Prostate gland (tissue), 2 donors: ENCODE measurements around the gene XPR1. TPM values are rescaled to one million over a fixed set of nuclear protein-coding genes. Genes with fewer than 3 reads are reported as not detected.

Experiments used
- DNase-seq: peaks from one replicate; pipeline ENCODE4 v3.0.0-alpha.2; 2019; ENCODE audit warnings: low spot score
- H3K27ac ChIP-seq, 2 donors: fragments of 200-600 bp; sonication (generic); 2 replicates each; pipeline ENCODE4 v1.5.1; 2017 to 2019
- H3K27me3 ChIP-seq: fragments of 200-600 bp; sonication (generic); replicated peaks from 2 replicates; pipeline ENCODE4 v1.5.1; 2019; ENCODE audit not compliant: insufficient read depth
- H3K36me3 ChIP-seq, 2 donors: fragments of 200-600 bp; sonication (generic); 1 replicate in 1 of 2; 2 replicates in 1 of 2; pipeline versions ENCODE4 v1.5.1 to v1.8.1; 2017 to 2019
- H3K4me1 ChIP-seq: fragments of 200-600 bp; sonication (generic); replicated peaks from 2 replicates; pipeline ENCODE4 v1.5.1; 2019
- H3K4me3 ChIP-seq, 2 donors: fragments of 200-600 bp; sonication (generic); 2 replicates each; pipeline ENCODE4 v1.5.1; 2017 to 2019
- H3K9me3 ChIP-seq: fragments of 200-600 bp; sonication (generic); 2 replicates; pipeline ENCODE4 v1.5.1; 2017
- CTCF ChIP-seq, 4 experiments: fragments of 200-600 bp in 2 of 4; fragments of 450-650 bp in 2 of 4; sonication (generic) in 2 of 4; IDR thresholded peaks; 1 replicate in 3 of 4; 2 replicates in 1 of 4; pipeline ENCODE4 v1.5.1; 2016 to 2019; ENCODE audit warnings: antibody characterized with exemption in 4 of 4, mild to moderate bottlenecking in 2 of 4, moderate library complexity in 2 of 4
- POLR2A ChIP-seq: fragments of 450-650 bp; IDR thresholded peaks from one replicate; pipeline ENCODE4 v1.6.1; 2016; ENCODE audit warnings: antibody characterized with exemption, mild to moderate bottlenecking
- POLR2AphosphoS5 ChIP-seq: sonication (generic); formaldehyde crosslinking; IDR thresholded peaks from one replicate; pipeline ENCODE4 v1.6.1; 2017; ENCODE audit warnings: antibody characterized with exemption
- WGBS: methylation state at CpG from one replicate; pipeline ENCODE4 v1.1.5; 2018; 5-methylcytosine and 5-hydroxymethylcytosine counted together
- intact Hi-C: fragments of 100-400 bp; cut with DNase I; formaldehyde crosslinking; loops from one replicate; pipeline ENCODE4 v1.14.2; 2022
- total RNA-seq, 2 donors: library from RNA; depleted of rRNA; stranded (reverse); fragments of >200 nt; gene quantifications; one replicate each; pipeline ENCODE4 v1.1.0, GENCODE V29; 2016

The XPR1 gene
- total RNA-seq, 2 donors from 2014 or later: 17.5 to 70.3 TPM

GRCh38 chr1:180606155-180606554, 25.7 kb upstream of the XPR1 start:
- H3K9me3 ChIP-seq: no peaks in the 10 kb centered on the region
- WGBS: 63% methylated on average over 2 of the region's 2 CpGs
- TF ChIP-seq POLR2AphosphoS5: no peak
- TF ChIP-seq POLR2A: no peak
- TF ChIP-seq CTCF (IDR thresholded peaks at IDR 0.05): no peak
- no peaks in the 10 kb centered on the region for H3K27me3 ChIP-seq
- intact Hi-C loops: no loop called here
- no peak for DNase-seq
- no peaks in the 10 kb centered on the region for H3K36me3 ChIP-seq
- no peak overlapping the region for H3K4me3 ChIP-seq
- no peaks in the 10 kb centered on the region for H3K4me1 ChIP-seq
- H3K27ac ChIP-seq: no peak overlapping the region

- no peak for DNase-seq
- Histone ChIP-seq H3K27me3 (no peaks in the 10 kb centered on the region), H3K4me3 (no peak overlapping the region), H3K27ac (no peak overlapping the region), H3K4me1 (no peaks in the 10 kb centered on the region), H3K9me3 (no peaks in the 10 kb centered on the region), H3K36me3 (no peaks in the 10 kb centered on the region)
- TF ChIP-seq POLR2AphosphoS5 (no peak), CTCF (IDR thresholded peaks at IDR 0.05) (no peak), POLR2A (no peak)
- WGBS: 78% methylated on average over 7 of the region's 7 CpGs
- intact Hi-C loops: no loop called here
These were observed 21.9 kb upstream of the XPR1 start for GRCh38 chr1:180609643-180610555.

GRCh38 chr1:180610556-180611015, 21.2 kb upstream of the XPR1 start:
- Histone ChIP-seq H3K9me3 (no peaks in the 10 kb centered on the region), H3K27ac (no peak overlapping the region), H3K4me3 (no peak overlapping the region), H3K36me3 (no peaks in the 10 kb centered on the region), H3K4me1 (no peaks in the 10 kb centered on the region), H3K27me3 (no peaks in the 10 kb centered on the region)
- TF ChIP-seq CTCF (IDR thresholded peaks at IDR 0.05): no peak
- no peak for TF ChIP-seq POLR2A
- no peak for TF ChIP-seq POLR2AphosphoS5
- intact Hi-C loops: no loop called here
- 86% methylated on average over 3 of the region's 3 CpGs for WGBS
- no peak for DNase-seq

- Histone ChIP-seq H3K36me3 (no peaks in the 10 kb centered on the region), H3K27ac (peak overlapping the region in 1 of 2 donors; percentile 28), H3K4me3 (no peak overlapping the region), H3K9me3 (no peaks in the 10 kb centered on the region), H3K27me3 (no peaks in the 10 kb centered on the region), H3K4me1 (peaks cover 6% of the 10 kb centered on the region)
- no peak for DNase-seq
- intact Hi-C loops: no loop called here
- peak; percentile 14 for TF ChIP-seq POLR2AphosphoS5
- no peak for TF ChIP-seq POLR2A
- no peak for TF ChIP-seq CTCF (IDR thresholded peaks at IDR 0.05)
- WGBS: 19% methylated on average over 9 of the region's 9 CpGs
These were observed 20.5 kb upstream of the XPR1 start for GRCh38 chr1:180611016-180611930.
